ENCODE measurements around the gene IL19.
A peak's percentile ranks its signal among the peaks of the same experiment; 100 is the strongest.

Gene IL19

DNA sequence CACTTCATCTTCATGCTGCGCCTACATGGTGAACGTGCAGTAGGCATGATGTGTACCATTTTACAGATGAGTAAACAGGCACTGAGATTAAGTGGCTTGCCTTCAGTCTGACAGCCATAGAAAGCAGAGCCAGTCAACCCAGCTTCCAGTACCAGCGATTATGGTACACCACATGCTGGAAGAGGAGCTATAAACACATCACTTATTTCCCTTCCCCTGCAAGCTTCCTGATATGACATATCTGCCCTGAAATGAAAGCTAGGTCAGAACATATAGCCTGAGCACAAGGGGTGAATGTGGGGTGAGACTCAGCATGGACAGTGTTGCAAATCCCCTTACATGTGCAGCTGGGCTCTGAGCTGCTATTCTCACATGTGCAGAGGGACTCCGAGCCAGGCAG lies 61.1 kb downstream of the IL19 start:
- DNase-seq (ENCODE audit: low read depth in 1 of 2, low spot score in 1 of 2), result no peak
- no peak overlapping the region for H3K27ac ChIP-seq (replicated peaks)
- TF ChIP-seq POLR2AphosphoS5 (IDR thresholded peaks at IDR 0.05; ENCODE audit: low read depth) (no peak), SPI1 (IDR thresholded peaks at IDR 0.05; ENCODE audit: borderline replicate concordance, low read depth) (no peak), REST (IDR thresholded peaks at IDR 0.05; ENCODE audit: insufficient replicate concordance, low read depth) (no peak), GABPA (IDR thresholded peaks at IDR 0.05; ENCODE audit: low read depth) (no peak)
- TF ChIP-seq, protein P1, sequence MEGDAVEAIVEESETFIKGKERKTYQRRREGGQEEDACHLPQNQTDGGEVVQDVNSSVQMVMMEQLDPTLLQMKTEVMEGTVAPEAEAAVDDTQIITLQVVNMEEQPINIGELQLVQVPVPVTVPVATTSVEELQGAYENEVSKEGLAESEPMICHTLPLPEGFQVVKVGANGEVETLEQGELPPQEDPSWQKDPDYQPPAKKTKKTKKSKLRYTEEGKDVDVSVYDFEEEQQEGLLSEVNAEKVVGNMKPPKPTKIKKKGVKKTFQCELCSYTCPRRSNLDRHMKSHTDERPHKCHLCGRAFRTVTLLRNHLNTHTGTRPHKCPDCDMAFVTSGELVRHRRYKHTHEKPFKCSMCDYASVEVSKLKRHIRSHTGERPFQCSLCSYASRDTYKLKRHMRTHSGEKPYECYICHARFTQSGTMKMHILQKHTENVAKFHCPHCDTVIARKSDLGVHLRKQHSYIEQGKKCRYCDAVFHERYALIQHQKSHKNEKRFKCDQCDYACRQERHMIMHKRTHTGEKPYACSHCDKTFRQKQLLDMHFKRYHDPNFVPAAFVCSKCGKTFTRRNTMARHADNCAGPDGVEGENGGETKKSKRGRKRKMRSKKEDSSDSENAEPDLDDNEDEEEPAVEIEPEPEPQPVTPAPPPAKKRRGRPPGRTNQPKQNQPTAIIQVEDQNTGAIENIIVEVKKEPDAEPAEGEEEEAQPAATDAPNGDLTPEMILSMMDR (IDR thresholded peaks at IDR 0.05; ENCODE audit: insufficient read depth, low read length), result no peak
- no peaks in the 10 kb centered on the region for H3K27me3 ChIP-seq (ENCODE audit: insufficient read depth, poor library complexity, severe bottlenecking)
- H3K4me3 ChIP-seq (replicated peaks; ENCODE audit: insufficient read depth, low read length), result no peak overlapping the region

DNA sequence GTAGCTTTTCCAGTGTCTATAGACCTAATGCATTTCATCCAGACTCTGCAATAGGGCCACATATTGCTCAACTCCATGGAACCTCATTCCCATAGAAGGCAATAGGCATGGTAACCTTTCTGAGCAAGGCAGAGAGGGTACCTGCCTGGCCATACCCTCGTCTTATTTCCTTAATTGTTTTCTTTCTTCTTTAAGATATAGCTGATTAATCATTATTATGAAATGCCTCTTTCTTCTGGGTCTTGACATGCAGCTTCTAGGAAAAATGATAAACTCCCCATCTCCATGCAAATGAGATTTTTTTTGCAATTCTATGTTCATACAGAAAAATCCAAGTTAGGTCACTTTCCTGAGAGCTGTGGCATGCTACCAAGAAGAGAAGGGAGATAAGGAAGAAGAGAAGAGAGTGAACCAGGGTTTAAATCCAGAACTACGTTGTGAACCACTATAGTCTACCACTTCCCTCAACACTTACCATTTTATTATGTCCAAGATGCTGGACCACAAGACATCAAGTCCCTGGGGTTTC lies 61.8 kb downstream of the IL19 start:
- no peaks in the 10 kb centered on the region for H3K27me3 ChIP-seq (ENCODE audit: insufficient read depth, poor library complexity, severe bottlenecking)

DNA sequence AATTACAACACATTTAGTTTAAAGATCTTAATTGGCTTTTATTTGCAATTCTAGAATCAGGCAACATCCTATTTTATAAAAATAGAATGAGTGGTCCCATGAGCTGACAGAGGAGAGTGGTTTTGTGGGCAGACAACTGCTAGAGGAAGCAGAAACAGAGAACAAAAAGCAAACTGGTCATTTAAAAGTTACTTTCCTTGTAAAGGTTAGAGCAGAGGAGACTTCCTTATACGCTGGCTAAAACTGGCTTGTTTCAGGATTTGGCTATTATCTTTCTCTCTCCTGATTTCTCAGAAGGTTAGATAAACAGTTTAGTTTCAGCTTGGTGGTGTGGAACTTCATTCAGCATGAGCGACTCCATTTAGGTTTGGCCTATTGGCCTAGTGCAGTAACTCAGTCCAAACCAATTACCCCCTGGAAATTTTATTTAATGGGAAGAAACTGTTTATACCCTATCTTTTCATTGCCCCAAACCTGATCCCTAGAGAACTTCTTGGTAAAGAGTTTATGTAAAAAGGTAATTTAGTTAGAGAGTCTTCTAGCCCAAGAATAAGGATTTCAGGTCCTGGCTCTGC lies 62.6 kb downstream of the IL19 start:
- no peak overlapping the region for H3K4me3 ChIP-seq (replicated peaks; ENCODE audit: insufficient read depth, low read length)
- H3K27me3 ChIP-seq (ENCODE audit: insufficient read depth, poor library complexity, severe bottlenecking), result no peaks in the 10 kb centered on the region
- no peak for TF ChIP-seq POLR2AphosphoS5 (IDR thresholded peaks at IDR 0.05; ENCODE audit: low read depth)
- TF ChIP-seq GABPA (IDR thresholded peaks at IDR 0.05; ENCODE audit: low read depth), result no peak
- peak; percentile 45; the same call in 1 of the 2 replicates for TF ChIP-seq SPI1 (IDR thresholded peaks at IDR 0.05; ENCODE audit: borderline replicate concordance, low read depth)
- peak in 1 of 2 experiments; percentile 37 for DNase-seq (ENCODE audit: low read depth in 1 of 2, low spot score in 1 of 2)
- H3K27ac ChIP-seq (replicated peaks), result peak overlapping the region; percentile 21

More for the DNA sequence above, 61.8 kb downstream of the IL19 start:
- peak overlapping the region; percentile 21; the same call in 1 of the 2 replicates for H3K27ac ChIP-seq (replicated peaks)
- TF ChIP-seq REST (IDR thresholded peaks at IDR 0.05; ENCODE audit: insufficient replicate concordance, low read depth) (no peak), POLR2AphosphoS5 (IDR thresholded peaks at IDR 0.05; ENCODE audit: low read depth) (no peak), GABPA (IDR thresholded peaks at IDR 0.05; ENCODE audit: low read depth) (no peak), SPI1 (IDR thresholded peaks at IDR 0.05; ENCODE audit: borderline replicate concordance, low read depth) (no peak)
- TF ChIP-seq, protein P1 (IDR thresholded peaks at IDR 0.05; ENCODE audit: insufficient read depth, low read length), result no peak
- H3K4me3 ChIP-seq (replicated peaks; ENCODE audit: insufficient read depth, low read length), result no peak overlapping the region
- DNase-seq (ENCODE audit: low read depth in 1 of 2, low spot score in 1 of 2), result no peak

DNA sequence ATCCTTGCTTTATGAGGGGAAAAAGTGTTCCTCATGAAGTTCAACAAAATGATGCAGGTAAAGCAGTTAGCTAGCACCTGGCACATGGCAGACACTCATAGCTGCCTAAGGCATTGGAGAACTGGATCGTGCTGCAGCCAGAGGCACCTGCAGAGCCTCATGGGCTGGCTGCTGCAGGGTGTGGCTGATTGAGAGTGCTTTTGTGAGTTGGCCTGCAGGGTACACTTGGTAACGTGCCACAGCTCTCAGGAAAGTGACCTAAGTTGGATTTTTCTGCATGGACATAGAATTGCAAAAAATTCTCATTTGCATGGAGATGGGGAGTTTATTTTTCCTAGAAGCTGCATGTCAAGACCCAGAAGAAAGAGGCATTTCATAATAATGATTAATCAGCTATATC lies 63.2 kb downstream of the IL19 start:
- Histone ChIP-seq H3K27me3 (ENCODE audit: insufficient read depth, poor library complexity, severe bottlenecking) (no peaks in the 10 kb centered on the region), H3K27ac (replicated peaks) (no peak overlapping the region), H3K4me3 (replicated peaks; ENCODE audit: insufficient read depth, low read length) (no peak overlapping the region)
- DNase-seq (ENCODE audit: low read depth in 1 of 2, low spot score in 1 of 2), result no peak
- TF ChIP-seq SPI1 (IDR thresholded peaks at IDR 0.05; ENCODE audit: borderline replicate concordance, low read depth) (no peak), GABPA (IDR thresholded peaks at IDR 0.05; ENCODE audit: low read depth) (no peak), POLR2AphosphoS5 (IDR thresholded peaks at IDR 0.05; ENCODE audit: low read depth) (no peak), REST (IDR thresholded peaks at IDR 0.05; ENCODE audit: insufficient replicate concordance, low read depth) (no peak)
- TF ChIP-seq, protein P1 (IDR thresholded peaks at IDR 0.05; ENCODE audit: insufficient read depth, low read length), result no peak
